ENCODE measurements around the gene TNFSF13B. TPM values are rescaled to one million over a fixed set of nuclear protein-coding genes. Genes with fewer than 3 reads are reported as not detected.
A peak's percentile ranks its signal among the peaks of the same experiment; 100 is the strongest.

TNFSF13B gene
- total RNA-seq, 1 donor from 2014 or later, result 3.3 TPM

- Mint-ChIP-seq H3K4me3 (ENCODE audit: low read depth) (no peak overlapping the region), H3K27ac (no peak overlapping the region), H3K36me3 (ENCODE audit: insufficient read depth) (no peaks in the 10 kb centered on the region), H3K4me1 (ENCODE audit: low read depth) (no peaks in the 10 kb centered on the region), H3K9me3 (ENCODE audit: low read depth) (peaks cover 15% of the 10 kb centered on the region), H3K27me3 (no peaks in the 10 kb centered on the region)
- no peak for DNase-seq (ENCODE audit: low spot score, unreplicated experiment)
- TF ChIP-seq CTCF (IDR thresholded peaks at IDR 0.05; ENCODE audit: unreplicated experiment), result no peak
Observed at GRCh38 chr13:108315991-108316390, 46.5 kb downstream of the TNFSF13B start.

- no peak for TF ChIP-seq CTCF (IDR thresholded peaks at IDR 0.05; ENCODE audit: unreplicated experiment)
- Mint-ChIP-seq H3K4me3 (ENCODE audit: low read depth) (no peak overlapping the region), H3K9me3 (ENCODE audit: low read depth) (peaks cover 15% of the 10 kb centered on the region), H3K27ac (no peak overlapping the region), H3K36me3 (ENCODE audit: insufficient read depth) (no peaks in the 10 kb centered on the region), H3K4me1 (ENCODE audit: low read depth) (no peaks in the 10 kb centered on the region), H3K27me3 (no peaks in the 10 kb centered on the region)
- no peak for DNase-seq (ENCODE audit: low spot score, unreplicated experiment)
Observed at GRCh38 chr13:108316413-108316812, 46.9 kb downstream of the TNFSF13B start.

GRCh38 chr13:108322206-108322824 lies 52.8 kb downstream of the TNFSF13B start:
- Mint-ChIP-seq H3K9me3 (ENCODE audit: low read depth) (peaks cover 3% of the 10 kb centered on the region), H3K27me3 (peaks cover 3% of the 10 kb centered on the region), H3K27ac (no peak overlapping the region), H3K36me3 (ENCODE audit: insufficient read depth) (no peaks in the 10 kb centered on the region), H3K4me1 (ENCODE audit: low read depth) (peaks cover 3% of the 10 kb centered on the region), H3K4me3 (ENCODE audit: low read depth) (no peak overlapping the region)
- DNase-seq (ENCODE audit: low spot score, unreplicated experiment), result no peak
- TF ChIP-seq CTCF (IDR thresholded peaks at IDR 0.05; ENCODE audit: unreplicated experiment), result peak; percentile 92

- Mint-ChIP-seq H3K4me3 (ENCODE audit: low read depth) (no peak overlapping the region), H3K4me1 (ENCODE audit: low read depth) (peaks cover 3% of the 10 kb centered on the region), H3K9me3 (ENCODE audit: low read depth) (peaks cover 5% of the 10 kb centered on the region), H3K36me3 (ENCODE audit: insufficient read depth) (peaks cover 1% of the 10 kb centered on the region), H3K27ac (no peak overlapping the region), H3K27me3 (peaks cover 3% of the 10 kb centered on the region)
- no peak for TF ChIP-seq CTCF (IDR thresholded peaks at IDR 0.05; ENCODE audit: unreplicated experiment)
- DNase-seq (ENCODE audit: low spot score, unreplicated experiment), result no peak
Observed at GRCh38 chr13:108323031-108323430, 53.5 kb downstream of the TNFSF13B start.

GRCh38 chr13:108325863-108326262 lies 56.3 kb downstream of the TNFSF13B start:
- Mint-ChIP-seq H3K36me3 (ENCODE audit: insufficient read depth) (peaks cover 5% of the 10 kb centered on the region), H3K27ac (no peak overlapping the region), H3K4me1 (ENCODE audit: low read depth) (peaks cover 15% of the 10 kb centered on the region), H3K27me3 (peaks cover 3% of the 10 kb centered on the region), H3K9me3 (ENCODE audit: low read depth) (peaks cover 18% of the 10 kb centered on the region), H3K4me3 (ENCODE audit: low read depth) (no peak overlapping the region)
- TF ChIP-seq CTCF (IDR thresholded peaks at IDR 0.05; ENCODE audit: unreplicated experiment), result no peak
- DNase-seq (ENCODE audit: low spot score, unreplicated experiment), result no peak
